ENCODE measurements around the gene ARHGAP26.

Gene ARHGAP26

GRCh38 chr5:143217065-143217803, 447.1 kb downstream of the ARHGAP26 start:
- DNase-seq: no peak

- no peak for DNase-seq
Measured at GRCh38 chr5:143217804-143218160, 447.6 kb downstream of the ARHGAP26 start.

DNA sequence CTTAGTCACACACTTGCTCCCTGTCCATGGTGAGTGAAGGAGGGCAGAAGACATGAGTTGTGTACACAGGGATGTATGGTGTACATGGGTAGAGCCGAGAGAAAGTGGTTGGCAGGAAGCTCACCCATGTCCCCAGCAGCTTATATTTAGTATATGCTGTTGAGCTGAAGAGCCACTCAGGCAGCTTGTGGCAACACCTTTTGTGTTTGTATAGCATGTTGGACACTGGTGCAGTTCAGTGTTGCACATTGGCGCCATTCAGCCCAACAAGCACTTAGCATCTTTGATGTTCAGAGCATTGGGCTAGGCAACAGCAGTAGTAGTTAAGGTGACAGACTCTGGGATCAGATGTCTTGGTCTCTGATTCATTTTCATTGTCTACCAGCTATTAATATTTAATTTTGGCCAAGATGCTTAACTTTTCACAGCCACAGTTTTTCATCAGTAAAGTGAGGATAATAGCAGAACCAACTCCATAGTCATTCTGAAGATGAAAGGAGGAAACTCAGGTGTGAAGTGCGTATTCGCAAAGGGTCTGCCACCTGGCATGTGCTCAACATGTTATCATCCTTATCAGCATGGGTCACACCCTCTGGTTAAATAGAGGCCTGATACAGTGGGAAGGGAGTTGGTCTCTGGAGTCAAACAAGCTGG, 448.5 kb downstream of the ARHGAP26 start:
- no peak for DNase-seq

DNA sequence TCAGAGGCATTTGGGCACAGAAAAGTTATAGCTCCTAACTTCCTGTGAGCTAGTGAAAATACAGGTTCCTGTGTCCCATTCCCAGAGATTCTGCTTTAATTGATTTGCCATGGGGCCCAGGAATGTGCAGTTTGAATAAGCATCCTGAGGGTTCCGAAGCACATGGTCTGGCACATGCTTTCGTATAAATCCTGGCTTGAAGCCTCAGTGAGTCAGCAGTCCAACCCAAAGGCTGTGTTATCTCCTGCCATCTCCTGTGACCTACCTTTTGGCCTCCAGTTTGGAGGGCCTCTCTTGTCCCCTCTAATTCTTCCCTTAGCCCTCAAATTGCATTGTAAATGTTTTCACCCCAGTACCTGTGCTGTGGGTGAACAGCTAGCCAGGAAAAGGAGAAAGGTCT, 449.5 kb downstream of the ARHGAP26 start:
- DNase-seq: no peak

DNA sequence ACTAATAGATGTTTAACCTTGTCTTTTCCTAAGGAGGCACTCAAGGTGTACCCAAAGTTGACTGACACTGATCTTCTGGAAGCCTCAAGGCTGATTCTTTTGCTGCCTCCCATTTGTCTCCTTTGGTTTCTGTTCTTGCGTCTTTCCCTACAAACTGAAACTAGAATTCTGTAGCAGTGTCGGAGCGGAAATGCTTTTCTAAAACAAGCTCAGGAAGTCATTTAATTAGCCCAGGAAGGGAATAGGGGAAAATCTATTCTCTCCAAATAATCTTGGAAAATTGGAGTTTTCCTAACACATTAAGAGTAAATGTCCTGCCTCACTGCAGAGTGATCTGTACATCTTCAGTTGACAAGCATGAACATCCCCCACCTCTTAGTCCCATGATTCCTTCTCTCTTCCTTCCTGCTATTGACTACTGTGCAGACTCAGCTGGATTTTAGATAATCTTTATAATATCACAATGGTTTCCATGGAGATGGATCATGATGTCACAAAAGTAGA, 450.6 kb downstream of the ARHGAP26 start:
- no peak for DNase-seq

GRCh38 chr5:143222287-143223231, 452.4 kb downstream of the ARHGAP26 start:
- peak; percentile 52 for DNase-seq

DNA sequence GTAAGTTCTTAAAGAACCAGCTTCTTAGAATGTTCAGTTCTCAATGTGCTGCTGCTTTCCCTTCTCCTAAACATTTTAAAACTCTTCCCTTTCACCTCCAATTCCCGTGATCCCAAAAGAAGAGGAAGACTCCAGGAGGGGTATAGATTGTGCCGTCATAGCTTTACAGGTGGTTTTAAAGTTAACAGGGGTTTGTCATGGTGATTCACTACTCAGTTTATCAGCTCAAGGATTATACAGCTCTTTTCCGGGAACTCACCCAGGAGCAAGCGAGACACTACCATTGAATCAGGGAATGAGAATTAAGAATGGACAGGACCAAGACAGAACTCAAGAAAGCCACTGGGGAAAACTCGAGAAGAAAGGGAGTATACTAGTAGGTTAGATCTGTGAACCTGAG, 454.5 kb downstream of the ARHGAP26 start:
- DNase-seq: no peak

DNA sequence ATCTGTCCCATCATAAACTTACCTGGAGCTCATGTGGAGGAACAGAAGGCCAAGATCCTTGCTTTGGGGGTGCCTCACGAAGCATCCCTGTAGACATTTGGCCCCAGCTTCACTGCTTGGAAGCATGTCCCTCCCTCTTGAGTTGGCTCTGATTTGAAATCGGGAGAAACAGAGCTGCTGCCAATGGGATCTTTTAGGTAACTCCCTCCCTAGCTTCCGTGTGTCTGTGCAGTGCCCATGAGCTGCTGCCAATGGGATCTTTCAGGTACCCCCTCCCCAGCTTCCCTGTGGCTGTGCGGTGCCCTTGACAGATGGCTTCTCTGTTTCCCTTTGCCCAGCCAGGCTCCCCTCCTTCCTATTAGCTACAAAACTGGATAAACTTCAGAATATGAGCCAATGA, 455.3 kb downstream of the ARHGAP26 start:
- no peak for DNase-seq

DNA sequence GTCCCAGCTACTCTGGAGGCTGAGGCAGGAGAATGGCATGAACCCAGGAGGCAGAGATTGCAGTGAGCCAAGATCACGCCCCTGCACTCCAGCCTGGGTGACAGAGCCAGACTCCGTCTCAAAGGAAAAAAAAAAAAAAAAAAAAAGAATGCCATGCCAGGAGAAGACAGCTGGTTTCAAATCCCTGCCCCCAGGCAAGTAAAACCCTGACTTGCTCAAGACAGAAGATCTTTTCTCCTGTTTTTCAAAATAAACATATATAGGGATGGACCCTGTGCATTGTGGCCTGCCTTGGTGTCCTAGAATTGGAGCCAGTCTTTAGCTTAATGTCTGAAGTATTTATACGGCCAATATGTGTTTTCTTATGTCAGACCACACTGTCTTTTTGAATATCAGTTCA, 456.2 kb downstream of the ARHGAP26 start:
- DNase-seq: no peak

DNA sequence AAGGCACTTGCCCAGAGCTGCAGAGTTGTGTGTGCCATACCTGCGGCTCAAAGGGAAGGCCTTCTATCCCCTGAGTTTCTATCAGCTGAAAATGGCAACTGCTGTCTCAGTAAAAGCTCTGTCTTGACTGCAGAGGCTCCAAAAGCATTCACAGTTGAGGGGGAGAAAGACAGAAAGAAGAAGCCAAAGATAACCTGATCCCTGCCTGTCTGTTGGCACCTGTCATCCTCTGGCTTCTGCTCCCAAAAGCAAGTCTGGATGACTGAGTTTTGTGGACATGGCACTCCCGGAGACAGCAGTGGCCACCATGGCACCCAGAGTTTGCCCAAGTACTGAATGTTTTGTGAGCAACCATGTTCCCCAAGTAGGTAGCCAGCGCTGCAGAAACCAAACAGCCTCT, 456.7 kb downstream of the ARHGAP26 start:
- no peak for DNase-seq

- no peak for DNase-seq
Measured at GRCh38 chr5:143227301-143227700, 457.1 kb downstream of the ARHGAP26 start.

DNA sequence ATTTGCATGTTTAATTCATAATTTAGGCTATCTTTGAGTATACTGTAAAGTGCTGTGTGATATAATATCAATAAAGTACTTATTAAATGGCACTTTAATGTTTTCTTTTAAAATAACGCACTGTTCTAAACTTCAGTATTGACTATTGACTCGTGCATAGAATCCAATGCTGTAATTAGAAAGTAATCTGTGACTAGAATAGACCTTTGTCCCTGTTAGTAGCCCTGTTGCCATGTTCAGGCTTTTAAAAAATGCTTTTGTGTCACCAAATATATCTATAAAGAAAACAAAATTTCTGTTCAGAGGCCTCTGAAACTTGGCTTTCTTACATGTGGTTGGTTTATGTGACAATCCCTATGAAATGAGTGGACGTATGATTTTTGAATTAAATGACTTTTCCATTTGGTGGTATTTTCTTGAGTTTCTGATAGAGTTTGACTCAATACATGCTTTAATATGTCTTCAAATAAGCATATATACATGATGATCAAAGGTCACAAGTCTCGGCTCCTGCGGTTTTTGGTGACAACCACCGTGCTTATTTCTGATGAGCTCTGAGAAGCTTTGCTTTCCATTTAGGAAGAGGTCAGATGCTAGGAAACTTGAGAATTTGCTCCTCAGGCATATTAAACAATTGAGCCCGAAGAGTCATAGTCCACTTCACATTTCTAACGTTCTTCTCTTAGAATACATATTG, 458.6 kb downstream of the ARHGAP26 start:
- DNase-seq: peak; percentile 35

DNA sequence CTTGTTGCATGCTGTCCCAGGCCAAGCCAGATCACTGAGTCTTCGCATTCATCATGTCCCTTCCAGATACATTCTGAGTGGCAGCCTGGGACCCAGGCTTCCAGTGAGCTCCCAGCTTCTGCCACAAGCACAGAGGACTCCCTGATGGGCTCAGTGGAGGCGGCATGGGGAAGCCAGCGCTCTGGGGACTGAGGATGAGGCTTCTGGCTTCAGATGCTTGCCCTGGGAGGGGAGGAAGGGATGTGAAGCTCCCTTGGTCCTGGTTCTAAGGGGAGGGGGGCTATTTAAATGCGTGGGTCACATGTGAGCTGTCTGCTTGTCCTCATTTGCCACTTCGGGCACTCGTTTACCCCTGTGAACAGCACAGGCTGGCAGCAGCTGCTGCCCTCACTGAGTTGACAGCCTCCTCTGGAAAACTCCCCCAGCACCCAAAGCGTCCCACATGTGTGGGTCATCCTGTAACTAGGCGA, 459.3 kb downstream of the ARHGAP26 start:
- no peak for DNase-seq

DNA sequence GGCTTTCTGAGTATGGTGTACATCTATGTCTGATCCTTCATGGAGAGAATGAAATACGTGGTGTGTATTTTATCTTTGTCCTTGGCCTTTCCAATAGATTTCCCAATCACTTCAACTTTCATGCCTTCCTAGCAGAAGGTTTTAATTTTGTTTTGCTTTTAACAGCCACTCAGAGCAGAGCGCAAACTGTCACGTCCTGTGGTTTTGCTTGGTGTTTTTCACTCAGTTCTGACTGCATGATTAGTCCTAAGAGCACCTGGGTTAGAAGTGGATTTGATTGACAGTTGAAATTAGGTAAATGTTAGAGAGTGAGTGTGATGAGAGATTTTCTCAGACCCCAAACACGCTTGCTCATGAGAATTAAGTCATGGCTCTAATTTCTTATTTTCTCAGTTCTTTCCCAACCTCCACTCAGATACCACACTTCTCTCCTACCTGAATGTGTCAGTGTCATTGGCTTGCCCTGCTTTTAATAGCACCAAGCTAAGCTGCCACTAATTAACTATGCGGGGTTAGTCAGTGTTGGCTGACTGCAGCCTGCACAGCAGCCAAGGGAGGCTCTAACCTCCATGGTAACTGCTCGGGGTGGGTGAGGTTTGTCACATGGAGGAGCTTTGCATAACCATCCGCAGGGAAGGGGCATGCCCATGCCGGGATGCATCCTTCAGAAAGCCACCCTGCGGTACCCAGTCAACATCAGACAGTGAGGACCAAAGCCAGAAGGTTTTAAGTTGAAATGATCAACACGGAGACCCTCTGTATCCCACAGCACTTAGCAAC, 459.9 kb downstream of the ARHGAP26 start:
- DNase-seq: peak; percentile 40

- no peak for DNase-seq
Measured at GRCh38 chr5:143230676-143230996, 460.5 kb downstream of the ARHGAP26 start.

- DNase-seq: no peak
Measured at GRCh38 chr5:143231416-143231815, 461.2 kb downstream of the ARHGAP26 start.

GRCh38 chr5:143231973-143232812, 462.0 kb downstream of the ARHGAP26 start:
- DNase-seq: no peak

- DNase-seq: no peak
Measured at GRCh38 chr5:143233031-143233430, 462.9 kb downstream of the ARHGAP26 start.

DNA sequence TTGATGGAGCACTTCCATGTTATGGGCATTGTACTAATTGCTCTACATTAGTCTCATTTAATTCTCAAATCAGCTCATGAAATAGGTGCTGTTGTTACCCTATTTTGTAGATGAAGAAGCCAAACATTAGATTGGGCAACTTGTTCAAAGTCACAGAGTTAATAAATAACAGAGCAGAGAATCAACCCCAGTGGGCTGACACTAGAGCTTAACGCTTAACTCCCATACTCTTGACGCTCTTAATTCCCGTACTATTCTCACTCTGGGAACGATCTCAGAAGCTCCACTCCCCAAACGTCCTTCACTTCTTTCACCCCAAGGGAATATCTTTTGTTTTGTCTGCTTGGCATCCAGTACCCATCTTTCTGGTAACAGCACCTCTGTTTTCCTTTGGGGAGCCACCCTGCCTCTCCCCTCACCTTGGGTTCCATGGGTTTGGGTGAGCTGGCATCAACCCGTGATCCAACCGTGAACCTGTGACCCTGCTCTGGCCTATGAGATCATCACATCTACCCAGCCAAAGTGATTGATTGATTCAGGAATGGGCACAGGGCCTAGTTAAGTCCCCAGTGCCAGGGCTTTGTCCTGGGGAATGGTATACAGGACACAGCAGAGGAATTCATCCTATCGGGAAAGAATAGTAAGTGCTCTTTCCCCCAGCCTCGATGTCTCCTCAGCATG, 464.1 kb downstream of the ARHGAP26 start:
- DNase-seq: no peak

DNA sequence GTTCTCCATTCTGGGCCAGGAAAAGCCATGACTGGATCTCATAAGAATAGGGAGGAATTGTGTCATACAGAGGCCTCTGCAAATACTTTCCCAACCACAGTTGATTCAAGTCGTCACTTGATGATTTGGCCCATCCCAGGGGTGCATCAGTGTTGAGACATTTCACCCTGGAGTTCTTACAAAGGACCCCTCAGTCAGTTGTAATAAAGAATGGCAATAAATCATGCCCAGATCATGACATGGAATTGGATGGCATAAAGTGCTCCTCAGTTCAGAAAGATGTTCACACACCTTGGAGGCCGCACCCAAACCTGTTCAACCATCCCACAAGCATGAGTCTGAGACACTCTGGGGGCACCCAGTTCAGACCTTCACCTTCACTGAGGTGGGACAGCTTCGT, 465.2 kb downstream of the ARHGAP26 start:
- DNase-seq: no peak

All from stimulated activated CD4-positive, alpha-beta T cell treated with anti-CD3 and anti-CD28 coated beads, Interleukin-4, amount 100 ng/mL, for 24 hours (primary cell).